HT1080 (cell line): ENCODE data around the gene YAF2. TPM values are rescaled to one million over a fixed set of nuclear protein-coding genes. Genes with fewer than 3 reads are reported as not detected.
"Not testable (repeated sequence)": the region's sequence is repeated elsewhere in the genome, so short reads cannot be mapped to it uniquely, and the experiment has no call there.

Experiments
- DNase-seq: peaks from one replicate; pipeline ENCODE4 v3.0.0-alpha.2; 2015; ENCODE audit warnings: low read depth
- total RNA-seq: library from RNA; depleted of rRNA; stranded (reverse); fragments of >200 nt; shearing (Covaris generic); gene quantifications from 2 replicates; pipeline ENCODE4 v1.2.3, GENCODE V29; 2014

The YAF2 gene
- total RNA-seq, 1 experiment from 2014 or later: 14.9 TPM

- no peak for DNase-seq
Measured at GRCh38 chr12:42199007-42199406, 39.0 kb downstream of the YAF2 start.

- DNase-seq: no peak
Measured at GRCh38 chr12:42196723-42197603, 41.1 kb downstream of the YAF2 start.

GRCh38 chr12:42192686-42193085 lies 45.4 kb downstream of the YAF2 start:
- DNase-seq: no peak

GRCh38 chr12:42192258-42192657 lies 45.8 kb downstream of the YAF2 start:
- DNase-seq: no peak

- no peak for DNase-seq
Measured at GRCh38 chr12:42190376-42190775, 47.7 kb downstream of the YAF2 start.

- DNase-seq: not testable (repeated sequence)
Measured at GRCh38 chr12:42188275-42188674, 49.8 kb downstream of the YAF2 start.

- no peak for DNase-seq
Measured at GRCh38 chr12:42187799-42188198, 50.2 kb downstream of the YAF2 start.

- no peak for DNase-seq
Measured at GRCh38 chr12:42186793-42187192, 51.3 kb downstream of the YAF2 start.

- no peak for DNase-seq
Measured at GRCh38 chr12:42182394-42182793, 55.7 kb downstream of the YAF2 start.

- peak; percentile 45 for DNase-seq
Measured at GRCh38 chr12:42180990-42181596, 57.0 kb downstream of the YAF2 start.

- DNase-seq: no peak
Measured at GRCh38 chr12:42178101-42178500, 59.9 kb downstream of the YAF2 start.

GRCh38 chr12:42174978-42175377 lies 63.1 kb downstream of the YAF2 start:
- DNase-seq: no peak

- DNase-seq: no peak
Measured at GRCh38 chr12:42173961-42174521, 64.0 kb downstream of the YAF2 start.

- no peak for DNase-seq
Measured at GRCh38 chr12:42172441-42173210, 65.4 kb downstream of the YAF2 start.

- DNase-seq: no peak
Measured at GRCh38 chr12:42167711-42168110, 70.3 kb downstream of the YAF2 start.

GRCh38 chr12:42166501-42166900 lies 71.5 kb downstream of the YAF2 start:
- DNase-seq: no peak

- no peak for DNase-seq
Measured at GRCh38 chr12:42163913-42164312, 74.1 kb downstream of the YAF2 start.

- DNase-seq: no peak
Measured at GRCh38 chr12:42162965-42163364, 75.1 kb downstream of the YAF2 start.

- DNase-seq: peak; percentile 14
Measured at GRCh38 chr12:42162193-42162592, 75.9 kb downstream of the YAF2 start.

GRCh38 chr12:42161529-42161928 lies 76.5 kb downstream of the YAF2 start:
- DNase-seq: no peak

- DNase-seq: no peak
Measured at GRCh38 chr12:42156232-42156631, 81.8 kb downstream of the YAF2 start.
